Esophagus (tissue), 2 donors: ENCODE data around the gene LARGE1. TPM values are rescaled to one million over a fixed set of nuclear protein-coding genes. Genes with fewer than 3 reads are reported as not detected.
"Not testable (repeated sequence)": the region's sequence is repeated elsewhere in the genome, so short reads cannot be mapped to it uniquely, and the experiment has no call there.

Source experiments
- H3K27ac ChIP-seq, 2 donors: one replicate each; pipeline ENCODE4 v1.5.1; 2013; ENCODE audit warnings: low read depth in 2 of 2, mild to moderate bottlenecking in 2 of 2, inconsistent platforms in 1 of 2, low read length in 1 of 2, moderate library complexity in 1 of 2
- H3K27me3 ChIP-seq, 2 donors: one replicate each; pipeline ENCODE4 v1.6.1; 2013; ENCODE audit warnings: low read length in 2 of 2, control low read depth in 1 of 2, mild to moderate bottlenecking in 1 of 2; ENCODE audit not compliant: insufficient read depth in 2 of 2, control insufficient read depth in 1 of 2
- H3K36me3 ChIP-seq, 2 donors: one replicate each; pipeline ENCODE4 v1.6.1; 2013; ENCODE audit warnings: low read length in 1 of 2; ENCODE audit not compliant: control insufficient read depth in 2 of 2, insufficient read depth in 2 of 2
- H3K4me1 ChIP-seq, 2 donors: one replicate each; pipeline ENCODE4 v1.6.1; 2013; ENCODE audit warnings: low read length in 1 of 2; ENCODE audit not compliant: control insufficient read depth in 2 of 2, insufficient read depth in 2 of 2
- H3K4me3 ChIP-seq, 2 donors: one replicate each; pipeline ENCODE4 v1.5.1; 2013; ENCODE audit warnings: low read length in 2 of 2, mild to moderate bottlenecking in 2 of 2, low read depth in 1 of 2, moderate library complexity in 1 of 2
- H3K9me3 ChIP-seq, 2 donors: one replicate each; pipeline ENCODE4 v1.6.1; 2013; ENCODE audit warnings: mild to moderate bottlenecking in 2 of 2, low read depth in 1 of 2, low read length in 1 of 2, moderate library complexity in 1 of 2; ENCODE audit not compliant: control insufficient read depth in 2 of 2, insufficient read depth in 1 of 2
- WGBS, 2 donors: extraction: QIAGEN DNeasy Blood & Tissue Kit; methylation state at CpG; one replicate each; pipeline ENCODE4 v1.1.7; 2013; 5-methylcytosine and 5-hydroxymethylcytosine counted together
- polyA plus RNA-seq, 2 donors: library from polyadenylated mRNA; stranded (reverse); fragments of 200-250 nt; gene quantifications; one replicate each; pipeline ENCODE4 v1.2.3, GENCODE V29; 2013
- donor health status: healthy with polysubstance abuse.
- donor health status: Bipolar disorder and iron deficiency.

Gene LARGE1
- polyA plus RNA-seq, 2 donors, result 2.0 to 2.5 TPM

DNA sequence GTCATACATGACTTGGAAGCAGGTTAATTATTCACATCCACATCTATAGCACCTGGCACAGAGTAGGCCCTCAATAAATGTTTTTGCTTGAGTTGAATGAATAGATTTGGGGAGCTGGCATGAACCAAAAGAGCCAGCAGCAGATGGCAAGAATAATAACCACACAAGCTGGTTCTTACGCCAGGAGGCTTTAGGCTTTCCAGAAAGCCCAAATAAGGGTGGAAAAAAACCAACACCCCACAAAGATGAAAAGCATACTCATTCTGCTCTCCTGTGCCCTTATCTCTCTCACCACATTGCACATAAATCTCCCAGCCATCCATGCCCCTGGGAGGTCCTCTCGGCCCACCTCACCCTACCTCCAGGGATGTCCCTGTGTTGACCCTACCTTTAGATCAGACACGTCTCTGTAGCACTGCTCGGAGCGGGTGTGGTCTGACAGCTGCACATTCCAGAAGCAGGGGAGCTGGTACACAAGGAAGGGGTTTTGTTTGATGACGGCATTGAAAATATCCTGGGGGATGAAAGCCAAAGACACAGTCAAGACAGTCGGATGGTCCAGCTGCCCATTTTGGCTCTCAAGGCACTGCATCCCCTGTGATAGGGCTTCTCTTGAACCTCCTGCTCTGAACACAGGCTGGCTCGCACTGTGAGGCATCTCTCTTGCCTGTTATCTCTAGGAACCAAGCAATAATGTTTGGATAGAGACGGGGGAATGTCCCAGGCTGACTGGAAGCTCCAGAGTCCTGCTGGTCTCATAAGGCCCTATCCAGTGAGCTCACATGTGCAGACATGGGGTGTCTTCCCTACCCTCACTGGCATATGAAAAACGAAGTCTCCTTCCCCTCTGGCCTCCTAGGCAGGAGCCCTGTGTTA is 538.5 kb downstream of the LARGE1 start:
- Histone ChIP-seq H3K4me1 (no peaks in the 10 kb centered on the region), H3K27me3 (no peaks in the 10 kb centered on the region), H3K27ac (no peak overlapping the region), H3K9me3 (no peaks in the 10 kb centered on the region), H3K4me3 (no peak overlapping the region), H3K36me3 (no peaks in the 10 kb centered on the region)
- WGBS, 2 donors, result 71 to 72% methylated on average over 10 of the region's 10 CpGs

DNA sequence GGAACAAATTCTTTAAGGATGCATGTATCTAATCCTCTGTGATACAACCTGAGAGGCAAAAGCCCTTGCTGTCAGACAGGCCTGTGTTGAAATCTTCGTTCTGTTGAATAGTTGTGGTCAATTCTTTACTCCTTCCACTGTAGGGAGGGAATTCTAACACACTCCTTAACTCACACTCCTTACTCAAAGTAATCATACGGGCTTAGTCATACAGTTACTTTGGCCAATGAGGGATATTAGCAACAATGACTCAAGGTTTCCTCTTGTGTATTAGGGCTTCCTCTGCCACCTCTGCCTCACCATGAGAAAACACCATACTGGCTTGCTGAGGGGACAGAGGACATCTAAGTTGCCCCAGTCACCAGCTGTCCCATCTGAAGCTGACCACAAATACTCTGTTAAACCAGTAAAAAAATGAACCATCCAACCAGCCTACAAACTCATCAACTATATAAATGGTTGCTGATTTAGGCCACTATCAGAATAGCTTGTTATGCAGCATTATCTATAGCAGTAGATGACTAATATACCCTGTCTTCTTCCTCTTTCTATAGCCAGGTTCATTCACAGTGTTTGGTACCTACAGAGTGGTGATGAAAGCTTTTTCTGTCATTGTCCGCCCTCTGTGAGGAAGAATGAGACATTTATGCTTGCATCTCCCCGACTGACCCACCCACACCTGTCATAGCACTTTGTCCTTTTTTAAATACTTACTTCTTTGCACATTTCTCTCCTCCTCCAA is 539.3 kb downstream of the LARGE1 start:
- Histone ChIP-seq H3K4me3 (no peak overlapping the region), H3K36me3 (no peaks in the 10 kb centered on the region), H3K27ac (no peak overlapping the region), H3K9me3 (no peaks in the 10 kb centered on the region), H3K4me1 (no peaks in the 10 kb centered on the region), H3K27me3 (no peaks in the 10 kb centered on the region)
- 77% methylated on average over 4 of the region's 4 CpGs for WGBS, 2 donors

DNA sequence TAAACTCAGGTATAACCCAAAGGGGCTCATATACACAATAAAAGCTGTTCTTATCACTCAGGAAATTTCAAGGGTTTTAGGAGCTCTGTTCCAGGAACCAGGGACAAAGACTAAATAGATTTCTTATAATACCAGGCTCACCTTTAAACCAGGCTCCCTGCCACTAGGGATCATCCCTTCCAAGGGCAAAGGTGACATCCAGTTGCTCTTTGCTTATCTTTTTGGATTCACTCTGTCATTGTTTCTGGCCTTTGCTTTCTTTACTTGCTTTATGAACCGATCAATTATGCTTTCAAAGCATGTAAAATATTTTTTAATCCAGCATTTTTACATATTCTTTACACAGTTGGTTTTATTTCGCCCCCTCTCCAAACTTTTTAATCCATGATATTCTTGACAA is 540.4 kb downstream of the LARGE1 start:
- H3K27ac ChIP-seq, result no peak overlapping the region
- H3K9me3 ChIP-seq, result no peaks in the 10 kb centered on the region
- no peaks in the 10 kb centered on the region for H3K4me1 ChIP-seq
- no peaks in the 10 kb centered on the region for H3K27me3 ChIP-seq
- no peak overlapping the region for H3K4me3 ChIP-seq
- 91 to 92% methylated on average over 2 of the region's 2 CpGs for WGBS, 2 donors
- no peaks in the 10 kb centered on the region for H3K36me3 ChIP-seq

DNA sequence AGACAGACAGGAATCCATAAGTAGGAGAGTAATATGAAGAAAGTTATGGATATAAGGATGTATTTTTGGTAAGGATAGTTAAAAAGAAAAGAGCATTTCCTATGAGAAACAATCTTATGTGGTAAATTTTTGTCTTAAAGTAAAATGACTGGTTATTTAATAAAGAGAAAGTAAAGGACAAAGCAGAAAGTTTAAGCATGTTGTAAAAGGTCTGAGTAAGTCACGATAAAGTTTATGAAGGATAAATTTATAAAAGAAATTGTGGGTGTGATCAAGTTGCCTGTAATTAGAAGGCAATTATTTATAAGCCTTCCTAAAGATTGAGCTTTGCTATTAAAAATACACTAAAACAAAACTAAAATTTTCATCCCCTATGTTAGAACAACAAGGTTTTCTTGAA is 547.4 kb downstream of the LARGE1 start:
- 85 to 100% methylated on average over 1 of the region's 1 CpG for WGBS, 2 donors

DNA sequence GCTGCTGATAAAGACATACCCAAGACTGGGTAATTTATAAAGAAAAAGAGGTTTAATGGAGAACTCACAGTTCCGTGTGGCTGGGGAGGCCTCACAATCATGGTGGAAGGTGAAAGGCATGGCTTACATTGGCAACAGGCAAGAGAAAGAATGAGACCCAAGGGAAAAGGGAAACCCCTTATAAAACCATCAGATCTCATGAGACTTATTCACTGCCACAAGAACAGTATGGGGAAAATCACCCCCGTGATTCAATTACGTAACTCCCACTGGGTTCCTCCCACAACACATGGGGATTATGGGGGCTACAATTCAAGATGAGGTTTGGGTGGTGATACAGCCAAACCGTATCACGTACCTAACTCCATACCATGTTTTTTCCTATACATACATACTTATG is 557.0 kb downstream of the LARGE1 start:
- H3K4me1 ChIP-seq, H3K4me3 ChIP-seq, H3K27ac ChIP-seq, H3K9me3 ChIP-seq, H3K27me3 ChIP-seq, H3K36me3 ChIP-seq: not testable (repeated sequence)
- WGBS, 2 donors, result 90 to 96% methylated on average over 3 to 5 of the region's 5 CpGs

More for the DNA sequence above, 547.4 kb downstream of the LARGE1 start:
- no peaks in the 10 kb centered on the region for H3K27me3 ChIP-seq
- no peaks in the 10 kb centered on the region for H3K4me1 ChIP-seq
- H3K36me3 ChIP-seq, result no peaks in the 10 kb centered on the region
- H3K9me3 ChIP-seq, result no peaks in the 10 kb centered on the region
- no peak overlapping the region for H3K27ac ChIP-seq
- H3K4me3 ChIP-seq, result no peak overlapping the region

DNA sequence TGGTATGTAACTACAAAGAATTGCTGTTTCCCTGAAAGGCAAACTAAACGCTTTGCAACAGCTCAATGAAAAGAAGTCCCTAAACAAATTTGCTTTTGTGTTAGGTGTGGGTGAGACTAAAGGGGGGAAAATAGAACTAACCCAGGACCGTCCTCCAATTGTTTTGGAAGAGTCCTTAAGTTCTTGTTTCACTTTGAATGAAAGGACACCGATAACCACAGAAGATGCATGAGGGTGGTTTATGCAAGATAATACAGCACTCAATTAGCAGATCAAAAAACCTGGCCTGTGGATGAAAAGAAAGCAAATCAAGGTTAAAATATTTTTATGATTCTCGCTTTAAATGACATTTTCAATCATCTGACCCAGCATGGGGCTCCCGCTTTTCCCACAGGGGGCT is 557.6 kb downstream of the LARGE1 start:
- 86 to 89% methylated on average over 5 of the region's 5 CpGs for WGBS, 2 donors
- H3K4me1 ChIP-seq, result no peaks in the 10 kb centered on the region

DNA sequence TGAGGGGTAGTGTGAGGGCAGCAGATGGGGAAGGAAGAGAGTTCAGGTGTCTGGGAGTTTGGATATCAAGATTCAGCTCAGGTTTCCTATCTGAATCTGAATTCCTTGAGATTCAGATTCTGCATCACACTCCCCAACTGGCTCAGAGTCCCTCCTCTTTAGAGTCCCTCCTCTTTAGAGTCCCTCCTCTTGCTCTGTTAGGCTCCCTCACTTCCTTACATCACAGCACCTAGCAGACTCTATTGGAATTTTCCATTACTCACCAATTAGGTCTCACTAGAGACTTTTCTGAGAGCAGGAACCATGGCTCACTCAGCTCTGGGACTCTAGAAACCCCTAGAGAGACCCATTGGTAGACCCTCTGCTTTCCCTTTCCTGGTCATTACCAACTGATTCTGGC is 558.7 kb downstream of the LARGE1 start:
- Histone ChIP-seq H3K36me3 (no peaks in the 10 kb centered on the region), H3K27me3 (no peaks in the 10 kb centered on the region), H3K4me3 (no peak overlapping the region), H3K9me3 (no peaks in the 10 kb centered on the region), H3K27ac (no peak overlapping the region), H3K4me1 (no peaks in the 10 kb centered on the region)

More for the DNA sequence above, 557.6 kb downstream of the LARGE1 start:
- H3K27me3 ChIP-seq, result no peaks in the 10 kb centered on the region
- H3K4me3 ChIP-seq, result no peak overlapping the region
- H3K27ac ChIP-seq, result no peak overlapping the region
- H3K36me3 ChIP-seq, result no peaks in the 10 kb centered on the region
- no peaks in the 10 kb centered on the region for H3K9me3 ChIP-seq

DNA sequence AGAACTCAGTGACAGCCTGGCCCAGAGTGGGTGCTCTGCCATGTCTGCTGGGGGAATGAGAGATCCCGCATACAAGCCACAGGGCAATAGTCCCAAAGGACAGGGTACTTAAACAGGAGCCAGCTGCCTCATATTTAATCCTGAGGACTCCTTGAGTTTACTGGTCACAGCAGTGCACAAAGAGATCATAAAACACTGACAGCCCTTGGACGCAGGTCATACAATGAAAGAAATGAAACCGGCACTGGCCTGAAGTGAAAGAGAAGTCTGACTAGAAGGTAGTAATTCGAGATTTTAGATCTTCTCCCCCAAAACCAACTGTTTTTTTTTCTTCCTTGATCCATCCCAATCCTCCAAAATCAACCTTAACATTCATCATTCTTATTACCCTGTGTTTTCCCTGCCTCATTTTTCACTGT is 562.3 kb downstream of the LARGE1 start:
- 84% methylated on average over 4 of the region's 4 CpGs for WGBS, 2 donors
- H3K27ac ChIP-seq, result no peak overlapping the region
- no peaks in the 10 kb centered on the region for H3K4me1 ChIP-seq
- no peaks in the 10 kb centered on the region for H3K36me3 ChIP-seq
- H3K4me3 ChIP-seq, result no peak overlapping the region
- H3K27me3 ChIP-seq, result no peaks in the 10 kb centered on the region
- H3K9me3 ChIP-seq, result no peaks in the 10 kb centered on the region

DNA sequence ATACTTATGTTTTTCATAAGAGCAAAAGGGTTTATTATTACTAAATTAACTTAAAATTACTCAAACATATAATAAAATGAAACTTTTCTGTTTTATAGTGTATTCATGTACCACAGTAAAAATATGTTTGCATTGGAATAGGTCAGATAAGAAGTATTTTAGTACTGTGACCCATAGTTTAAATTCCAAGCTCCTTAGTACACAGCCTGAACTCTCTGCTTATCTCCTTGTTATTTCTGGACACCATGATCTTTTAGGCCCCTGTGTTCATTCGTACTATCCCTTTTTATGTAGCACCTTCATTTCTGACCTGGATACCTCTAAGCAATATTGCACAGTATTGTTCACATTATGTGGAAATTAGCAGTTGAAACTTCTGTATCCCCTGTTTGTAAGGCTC is 565.3 kb downstream of the LARGE1 start:
- 87 to 88% methylated on average over 1 of the region's 1 CpG for WGBS, 2 donors

More for the DNA sequence above, 565.3 kb downstream of the LARGE1 start:
- H3K4me1 ChIP-seq, result no peaks in the 10 kb centered on the region
- H3K27ac ChIP-seq, result no peak overlapping the region
- no peaks in the 10 kb centered on the region for H3K9me3 ChIP-seq
- no peaks in the 10 kb centered on the region for H3K36me3 ChIP-seq
- H3K4me3 ChIP-seq, result no peak overlapping the region
- no peaks in the 10 kb centered on the region for H3K27me3 ChIP-seq
